GM12892 (cell line): Measurements from ENCODE around the gene SDCBP2.

Source experiments
- POLR2AphosphoS5 ChIP-seq: IDR thresholded peaks from 2 replicates; pipeline ENCODE4 v1.6.1; 2011; ENCODE audit warnings: low read depth, low read length, control low read depth
- TAF1 ChIP-seq: IDR thresholded peaks from 2 replicates; pipeline ENCODE4 v1.6.1; 2011; ENCODE audit warnings: low read depth, mild to moderate bottlenecking, control low read depth, low read length, borderline replicate concordance

- TF ChIP-seq POLR2AphosphoS5 (no peak), TAF1 (no peak)
Observed at GRCh38 chr20:1315804-1316203, 13.1 kb downstream of the SDCBP2 start.
